Measurements from ENCODE around the gene C9orf40.

C9orf40 gene

GRCh38 chr9:74985041-74985440 lies 32.3 kb upstream of the C9orf40 start:
- Histone ChIP-seq H3K4me1 (ENCODE audit: low read length) (no peaks in the 10 kb centered on the region), H4K20me1 (ENCODE audit: insufficient read depth, low read length) (no peaks in the 10 kb centered on the region), H3K4me3 (ENCODE audit: low read length) (no peak overlapping the region), H3K9me2 (replicated peaks; ENCODE audit: insufficient read depth, low read length) (no peaks in the 10 kb centered on the region), H3K79me2 (ENCODE audit: low read length) (no peaks in the 10 kb centered on the region), H2AFZ (ENCODE audit: low read length) (no peak overlapping the region), H3K27me3 (replicated peaks; ENCODE audit: insufficient read depth, low read length) (no peaks in the 10 kb centered on the region), H3F3A (ENCODE audit: insufficient read depth, low read length) (no peaks in the 10 kb centered on the region), H3K9ac (ENCODE audit: low read length) (no peak overlapping the region), H3K36me3 (replicated peaks; ENCODE audit: insufficient read depth, low read length) (0 out of 2 replicates have a peak, but pooled peaks cover 2% of the 10 kb centered on the region), H3K9me3 (replicated peaks; ENCODE audit: insufficient read depth, low read length) (no peaks in the 10 kb centered on the region), H3K4me2 (ENCODE audit: low read depth, low read length) (no peak overlapping the region), H3K27ac (ENCODE audit: low read length) (no peak overlapping the region)
- no peak for DNase-seq
- TF ChIP-seq EZH2 (optimal IDR thresholded peaks at IDR 0.05; ENCODE audit: low read depth, low read length) (no peak), EZH2phosphoT487 (IDR thresholded peaks at IDR 0.05; ENCODE audit: low read length) (no peak), CTCF (IDR thresholded peaks at IDR 0.05; ENCODE audit: low read length) (no peak)

GRCh38 chr9:74983709-74984108 lies 31.0 kb upstream of the C9orf40 start:
- Histone ChIP-seq H3K9me3 (replicated peaks; ENCODE audit: insufficient read depth, low read length) (no peaks in the 10 kb centered on the region), H2AFZ (ENCODE audit: low read length) (no peak overlapping the region), H3F3A (ENCODE audit: insufficient read depth, low read length) (no peaks in the 10 kb centered on the region), H3K4me2 (ENCODE audit: low read depth, low read length) (no peak overlapping the region), H3K9me2 (replicated peaks; ENCODE audit: insufficient read depth, low read length) (no peaks in the 10 kb centered on the region), H3K9ac (ENCODE audit: low read length) (no peak overlapping the region), H3K27ac (ENCODE audit: low read length) (no peak overlapping the region), H3K4me1 (ENCODE audit: low read length) (no peaks in the 10 kb centered on the region), H3K27me3 (replicated peaks; ENCODE audit: insufficient read depth, low read length) (no peaks in the 10 kb centered on the region), H3K4me3 (ENCODE audit: low read length) (no peak overlapping the region), H3K36me3 (replicated peaks; ENCODE audit: insufficient read depth, low read length) (0 out of 2 replicates have a peak, but pooled peaks cover 1% of the 10 kb centered on the region), H4K20me1 (ENCODE audit: insufficient read depth, low read length) (no peaks in the 10 kb centered on the region), H3K79me2 (ENCODE audit: low read length) (no peaks in the 10 kb centered on the region)
- no peak for TF ChIP-seq EZH2phosphoT487 (IDR thresholded peaks at IDR 0.05; ENCODE audit: low read length)
- no peak for TF ChIP-seq CTCF (IDR thresholded peaks at IDR 0.05; ENCODE audit: low read length)
- TF ChIP-seq EZH2 (optimal IDR thresholded peaks at IDR 0.05; ENCODE audit: low read depth, low read length) = no peak
- DNase-seq = no peak

GRCh38 chr9:74979844-74980243 lies 27.1 kb upstream of the C9orf40 start:
- H3K9me2 ChIP-seq (replicated peaks; ENCODE audit: insufficient read depth, low read length) = no peaks in the 10 kb centered on the region
- H3K27me3 ChIP-seq (replicated peaks; ENCODE audit: insufficient read depth, low read length) = no peaks in the 10 kb centered on the region
- H3K79me2 ChIP-seq (ENCODE audit: low read length) = no peaks in the 10 kb centered on the region
- no peak overlapping the region for H2AFZ ChIP-seq (ENCODE audit: low read length)
- no peaks in the 10 kb centered on the region for H3F3A ChIP-seq (ENCODE audit: insufficient read depth, low read length)
- H3K9me3 ChIP-seq (replicated peaks; ENCODE audit: insufficient read depth, low read length) = no peaks in the 10 kb centered on the region
- no peak for DNase-seq
- no peaks in the 10 kb centered on the region for H4K20me1 ChIP-seq (ENCODE audit: insufficient read depth, low read length)
- no peak overlapping the region for H3K4me3 ChIP-seq (ENCODE audit: low read length)
- no peak overlapping the region for H3K4me2 ChIP-seq (ENCODE audit: low read depth, low read length)
- no peaks in the 10 kb centered on the region for H3K4me1 ChIP-seq (ENCODE audit: low read length)
- TF ChIP-seq EZH2 (optimal IDR thresholded peaks at IDR 0.05; ENCODE audit: low read depth, low read length) = no peak
- no peak for TF ChIP-seq CTCF (IDR thresholded peaks at IDR 0.05; ENCODE audit: low read length)
- no peak for TF ChIP-seq EZH2phosphoT487 (IDR thresholded peaks at IDR 0.05; ENCODE audit: low read length)
- no peak overlapping the region for H3K27ac ChIP-seq (ENCODE audit: low read length)
- H3K9ac ChIP-seq (ENCODE audit: low read length) = no peak overlapping the region
- H3K36me3 ChIP-seq (replicated peaks; ENCODE audit: insufficient read depth, low read length) = no peaks in the 10 kb centered on the region
